ENCODE results near the gene TMEFF2.

The TMEFF2 gene

GRCh38 chr2:192067631-192068030 is 127.1 kb downstream of the TMEFF2 start:
- H3K27me3 Mint-ChIP-seq (ENCODE audit: low read depth, poor library complexity), result no peaks in the 10 kb centered on the region

GRCh38 chr2:192064459-192064858 is 130.3 kb downstream of the TMEFF2 start:
- no peak for DNase-seq
- Mint-ChIP-seq H3K27ac (no peak overlapping the region), H3K4me1 (peaks cover 7% of the 10 kb centered on the region), H3K36me3 (ENCODE audit: low read depth) (no peaks in the 10 kb centered on the region), H3K9me3 (no peaks in the 10 kb centered on the region), H3K4me3 (no peak overlapping the region), H3K27me3 (ENCODE audit: low read depth, poor library complexity) (no peaks in the 10 kb centered on the region)
- TF ChIP-seq, protein P1, sequence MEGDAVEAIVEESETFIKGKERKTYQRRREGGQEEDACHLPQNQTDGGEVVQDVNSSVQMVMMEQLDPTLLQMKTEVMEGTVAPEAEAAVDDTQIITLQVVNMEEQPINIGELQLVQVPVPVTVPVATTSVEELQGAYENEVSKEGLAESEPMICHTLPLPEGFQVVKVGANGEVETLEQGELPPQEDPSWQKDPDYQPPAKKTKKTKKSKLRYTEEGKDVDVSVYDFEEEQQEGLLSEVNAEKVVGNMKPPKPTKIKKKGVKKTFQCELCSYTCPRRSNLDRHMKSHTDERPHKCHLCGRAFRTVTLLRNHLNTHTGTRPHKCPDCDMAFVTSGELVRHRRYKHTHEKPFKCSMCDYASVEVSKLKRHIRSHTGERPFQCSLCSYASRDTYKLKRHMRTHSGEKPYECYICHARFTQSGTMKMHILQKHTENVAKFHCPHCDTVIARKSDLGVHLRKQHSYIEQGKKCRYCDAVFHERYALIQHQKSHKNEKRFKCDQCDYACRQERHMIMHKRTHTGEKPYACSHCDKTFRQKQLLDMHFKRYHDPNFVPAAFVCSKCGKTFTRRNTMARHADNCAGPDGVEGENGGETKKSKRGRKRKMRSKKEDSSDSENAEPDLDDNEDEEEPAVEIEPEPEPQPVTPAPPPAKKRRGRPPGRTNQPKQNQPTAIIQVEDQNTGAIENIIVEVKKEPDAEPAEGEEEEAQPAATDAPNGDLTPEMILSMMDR (IDR thresholded peaks at IDR 0.05), result no peak

More at GRCh38 chr2:192067631-192068030, 127.1 kb downstream of the TMEFF2 start:
- no peak overlapping the region for H3K4me3 Mint-ChIP-seq
- no peaks in the 10 kb centered on the region for H3K9me3 Mint-ChIP-seq
- H3K4me1 Mint-ChIP-seq, result peaks cover 17% of the 10 kb centered on the region
- DNase-seq, result no peak
- no peak overlapping the region for H3K27ac Mint-ChIP-seq
- TF ChIP-seq, protein P1 (IDR thresholded peaks at IDR 0.05), result no peak
- H3K36me3 Mint-ChIP-seq (ENCODE audit: low read depth), result no peaks in the 10 kb centered on the region

GRCh38 chr2:192060161-192060560 is 134.6 kb downstream of the TMEFF2 start:
- TF ChIP-seq, protein P1 (IDR thresholded peaks at IDR 0.05), result no peak
- Mint-ChIP-seq H3K36me3 (ENCODE audit: low read depth) (no peaks in the 10 kb centered on the region), H3K9me3 (no peaks in the 10 kb centered on the region), H3K27me3 (ENCODE audit: low read depth, poor library complexity) (no peaks in the 10 kb centered on the region), H3K27ac (no peak overlapping the region), H3K4me3 (no peak overlapping the region), H3K4me1 (no peaks in the 10 kb centered on the region)
- DNase-seq, result no peak

DNA sequence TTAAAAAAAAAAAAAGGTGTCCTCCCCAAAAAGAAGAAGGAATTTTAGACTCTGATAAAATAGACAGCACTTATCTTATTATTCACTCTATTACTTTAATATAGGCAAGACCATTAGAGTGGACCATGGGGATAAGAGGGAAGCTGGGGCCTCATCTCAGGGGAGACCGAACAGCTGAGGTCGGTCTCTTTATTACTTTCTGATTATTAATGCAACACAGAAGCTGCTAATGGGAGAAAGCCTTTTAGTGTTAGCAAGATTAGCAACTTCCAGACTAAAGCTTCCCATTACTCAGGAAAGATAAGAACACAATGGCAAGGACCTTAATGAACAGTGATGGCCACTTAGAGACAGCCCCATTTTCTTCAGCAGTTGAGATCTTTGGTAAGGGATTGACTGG is 135.5 kb downstream of the TMEFF2 start:
- H3K9me3 Mint-ChIP-seq, result no peaks in the 10 kb centered on the region
- TF ChIP-seq, protein P1 (IDR thresholded peaks at IDR 0.05), result no peak
- DNase-seq, result no peak
- H3K36me3 Mint-ChIP-seq (ENCODE audit: low read depth), result no peaks in the 10 kb centered on the region
- no peak overlapping the region for H3K4me3 Mint-ChIP-seq
- no peaks in the 10 kb centered on the region for H3K4me1 Mint-ChIP-seq
- H3K27me3 Mint-ChIP-seq (ENCODE audit: low read depth, poor library complexity), result no peaks in the 10 kb centered on the region
- no peak overlapping the region for H3K27ac Mint-ChIP-seq

- no peak overlapping the region for H3K4me3 Mint-ChIP-seq
- TF ChIP-seq, protein P1 (IDR thresholded peaks at IDR 0.05), result no peak
- no peak for DNase-seq
- H3K4me1 Mint-ChIP-seq, result no peaks in the 10 kb centered on the region
- H3K27me3 Mint-ChIP-seq (ENCODE audit: low read depth, poor library complexity), result no peaks in the 10 kb centered on the region
- H3K9me3 Mint-ChIP-seq, result no peaks in the 10 kb centered on the region
- H3K27ac Mint-ChIP-seq, result no peak overlapping the region
- H3K36me3 Mint-ChIP-seq (ENCODE audit: low read depth), result no peaks in the 10 kb centered on the region
These were observed 140.8 kb downstream of the TMEFF2 start for GRCh38 chr2:192053921-192054320.

GRCh38 chr2:192051533-192051932 is 143.2 kb downstream of the TMEFF2 start:
- no peak overlapping the region for H3K4me3 Mint-ChIP-seq
- no peak for DNase-seq
- no peaks in the 10 kb centered on the region for H3K27me3 Mint-ChIP-seq (ENCODE audit: low read depth, poor library complexity)
- no peaks in the 10 kb centered on the region for H3K36me3 Mint-ChIP-seq (ENCODE audit: low read depth)
- H3K27ac Mint-ChIP-seq, result no peak overlapping the region
- H3K9me3 Mint-ChIP-seq, result no peaks in the 10 kb centered on the region
- TF ChIP-seq, protein P1 (IDR thresholded peaks at IDR 0.05), result no peak
- H3K4me1 Mint-ChIP-seq, result no peaks in the 10 kb centered on the region

All from nephron progenitor cell (in vitro differentiated cells).